Esophagus muscularis mucosa (tissue), 4 donors: ENCODE measurements around the gene FDXR. TPM values are rescaled to one million over a fixed set of nuclear protein-coding genes. Genes with fewer than 3 reads are reported as not detected.

Experiments
- DNase-seq: peaks from one replicate; pipeline ENCODE4 v3.0.0-alpha.2; 2017; ENCODE audit errors: extremely low spot score
- H3K27ac ChIP-seq, 4 donors: fragments of 200-600 bp; sonication (generic); replicated peaks in 1 of 4; 1 replicate in 3 of 4; 2 replicates in 1 of 4; pipeline ENCODE4 v1.5.1; 2016 to 2019; ENCODE audit warnings: mild to moderate bottlenecking in 1 of 4
- H3K27me3 ChIP-seq, 4 donors: fragments of 200-600 bp; sonication (generic); one replicate each; pipeline versions ENCODE4 v1.5.1 to v1.6.0; 2016 to 2019
- H3K36me3 ChIP-seq, 4 donors: fragments of 200-600 bp; sonication (generic); one replicate each; pipeline ENCODE4 v1.5.1; 2016 to 2019
- H3K4me1 ChIP-seq, 4 donors: fragments of 200-600 bp; sonication (generic); one replicate each; pipeline ENCODE4 v1.5.1; 2016 to 2019
- H3K4me3 ChIP-seq, 4 donors: fragments of 200-600 bp; sonication (generic); 1 replicate in 2 of 4; 2 replicates in 2 of 4; pipeline ENCODE4 v1.5.1; 2016 to 2019; ENCODE audit warnings: mild to moderate bottlenecking in 4 of 4, moderate library complexity in 1 of 4
- H3K9me3 ChIP-seq, 4 donors: fragments of 200-600 bp; sonication (generic); 1 replicate in 3 of 4; 2 replicates in 1 of 4; pipeline ENCODE4 v1.5.1; 2016 to 2019
- CTCF ChIP-seq, 3 experiments: fragments of 200-600 bp in 2 of 3; fragments of 450-650 bp in 1 of 3; sonication (generic) in 2 of 3; IDR thresholded peaks; one replicate each; pipeline ENCODE4 v1.5.1; 2017 to 2019; ENCODE audit warnings: antibody characterized with exemption in 3 of 3, mild to moderate bottlenecking in 2 of 3, moderate library complexity in 1 of 3
- EP300 ChIP-seq: sonication (generic); formaldehyde crosslinking; IDR thresholded peaks from one replicate; pipeline ENCODE4 v1.6.1; 2017; ENCODE audit warnings: antibody characterized with exemption
- POLR2A ChIP-seq: fragments of 450-650 bp; IDR thresholded peaks from one replicate; pipeline ENCODE4 v1.6.1; 2017; ENCODE audit warnings: antibody characterized with exemption, moderate library complexity, mild to moderate bottlenecking, low read depth
- POLR2AphosphoS5 ChIP-seq, 2 donors: sonication (generic); formaldehyde crosslinking; IDR thresholded peaks; one replicate each; pipeline ENCODE4 v1.6.1; 2017; ENCODE audit warnings: antibody characterized with exemption in 2 of 2
- WGBS: methylation state at CpG from one replicate; pipeline ENCODE4 v1.1.5; 2018; 5-methylcytosine and 5-hydroxymethylcytosine counted together
- intact Hi-C: fragments of 100-400 bp; cut with DNase I; formaldehyde crosslinking; loops from one replicate; pipeline ENCODE4 v1.15.1; 2023
- total RNA-seq, 4 donors: library from RNA; depleted of rRNA; stranded (reverse); fragments of >200 nt; gene quantifications; one replicate each; pipeline versions ENCODE4 v1.1.0 to v1.2.1, GENCODE V29; 2016

FDXR gene
- total RNA-seq, 4 donors from 2014 or later = 4.9 to 10.6 (median 7.0) TPM

- TF ChIP-seq POLR2A (no peak), POLR2AphosphoS5 (IDR thresholded peaks at IDR 0.05) (no peak), EP300 (no peak), CTCF (IDR thresholded peaks at IDR 0.05) (no peak)
- DNase-seq = no peak
- H3K27ac ChIP-seq = no peak overlapping the region
- no peak overlapping the region for H3K4me3 ChIP-seq
- peaks cover 25 to 38% (median 32%) of the 10 kb centered on the region in 4 donors for H3K4me1 ChIP-seq
- 94% methylated on average over 12 of the region's 15 CpGs for WGBS
- intact Hi-C loops = loop anchor here (2.0 kb wide), 2 partner anchors 72 to 120 kb away; no protein-coding TSS in a partner anchor
- no peaks in the 10 kb centered on the region for H3K9me3 ChIP-seq
- peaks cover 0 to 44% (median 20%) of the 10 kb centered on the region in 4 donors for H3K27me3 ChIP-seq
- no peaks in the 10 kb centered on the region for H3K36me3 ChIP-seq
These were observed 8.4 kb downstream of the FDXR start for GRCh38 chr17:74864297-74864865.

GRCh38 chr17:74863420-74864296 lies 9.1 kb downstream of the FDXR start:
- H3K9me3 ChIP-seq = no peaks in the 10 kb centered on the region
- WGBS = 91% methylated on average over 18 of the region's 25 CpGs
- TF ChIP-seq POLR2A (no peak), POLR2AphosphoS5 (IDR thresholded peaks at IDR 0.05) (no peak), CTCF (IDR thresholded peaks at IDR 0.05) (no peak), EP300 (no peak)
- no peak for DNase-seq
- peaks cover 26 to 45% (median 34%) of the 10 kb centered on the region in 4 donors for H3K4me1 ChIP-seq
- H3K27ac ChIP-seq = no peak overlapping the region
- H3K4me3 ChIP-seq = no peak overlapping the region
- intact Hi-C loops = loop anchor here (2.0 kb wide), 2 partner anchors 71 to 119 kb away; no protein-coding TSS in a partner anchor
- H3K27me3 ChIP-seq = peaks cover 0 to 51% (median 27%) of the 10 kb centered on the region in 4 donors
- no peaks in the 10 kb centered on the region for H3K36me3 ChIP-seq

- H3K27me3 ChIP-seq = peaks cover 0 to 58% (median 30%) of the 10 kb centered on the region in 4 donors
- H3K4me3 ChIP-seq = no peak overlapping the region
- peaks cover 26 to 45% (median 34%) of the 10 kb centered on the region in 4 donors for H3K4me1 ChIP-seq
- intact Hi-C loops = no loop called here
- no peak overlapping the region for H3K27ac ChIP-seq
- TF ChIP-seq CTCF (IDR thresholded peaks at IDR 0.05) (no peak), POLR2A (no peak), EP300 (no peak), POLR2AphosphoS5 (IDR thresholded peaks at IDR 0.05) (no peak)
- H3K36me3 ChIP-seq = no peaks in the 10 kb centered on the region
- no peak for DNase-seq
- no peaks in the 10 kb centered on the region for H3K9me3 ChIP-seq
- WGBS = 100% methylated on average over 1 of the region's 6 CpGs
These were observed 9.9 kb downstream of the FDXR start for GRCh38 chr17:74862919-74863318.

- peak overlapping the region; percentile 16 to 52 (median 40) for H3K4me3 ChIP-seq
- H3K4me1 ChIP-seq = peaks cover 26 to 45% (median 34%) of the 10 kb centered on the region in 4 donors
- H3K27ac ChIP-seq = no peak overlapping the region
- peak; percentile 63 to 67 (median 66) for TF ChIP-seq CTCF (IDR thresholded peaks at IDR 0.05)
- TF ChIP-seq EP300 = no peak
- H3K27me3 ChIP-seq = peaks cover 0 to 64% (median 30%) of the 10 kb centered on the region in 4 donors
- H3K9me3 ChIP-seq = no peaks in the 10 kb centered on the region
- 60% methylated on average over 15 of the region's 25 CpGs for WGBS
- DNase-seq = no peak
- intact Hi-C loops = no loop called here
- H3K36me3 ChIP-seq = no peaks in the 10 kb centered on the region
These were observed 10.5 kb downstream of the FDXR start for GRCh38 chr17:74862108-74862901.
